IPS DF 19.7 (cell line): ENCODE data around the gene MDP1.
"Not testable (repeated sequence)": the region's sequence is repeated elsewhere in the genome, so short reads cannot be mapped to it uniquely, and the experiment has no call there.

Experiments
- DNase-seq: peaks from one replicate; pipeline ENCODE4 v3.0.0-alpha.2; 2013; ENCODE audit warnings: low read depth, low spot score

Gene MDP1

GRCh38 chr14:24250354-24250753 lies 34.5 kb upstream of the MDP1 start:
- no peak for DNase-seq

- DNase-seq = no peak
These were observed 33.6 kb upstream of the MDP1 start for GRCh38 chr14:24249230-24250021.

- no peak for DNase-seq
These were observed 31.6 kb upstream of the MDP1 start for GRCh38 chr14:24247422-24247821.

GRCh38 chr14:24246765-24247212 lies 30.9 kb upstream of the MDP1 start:
- no peak for DNase-seq

- not testable (repeated sequence) for DNase-seq
These were observed 29.5 kb upstream of the MDP1 start for GRCh38 chr14:24245350-24245749.

GRCh38 chr14:24243336-24243836 lies 27.5 kb upstream of the MDP1 start:
- no peak for DNase-seq

GRCh38 chr14:24241829-24242443 lies 26.1 kb upstream of the MDP1 start:
- DNase-seq = no peak

GRCh38 chr14:24240110-24240918 lies 24.4 kb upstream of the MDP1 start:
- no peak for DNase-seq

- no peak for DNase-seq
These were observed 22.7 kb upstream of the MDP1 start for GRCh38 chr14:24238527-24239037.

GRCh38 chr14:24238123-24238522 lies 22.3 kb upstream of the MDP1 start:
- no peak for DNase-seq

- DNase-seq = no peak
These were observed 21.6 kb upstream of the MDP1 start for GRCh38 chr14:24237463-24237955.

GRCh38 chr14:24236689-24237462 lies 21.0 kb upstream of the MDP1 start:
- DNase-seq = no peak

- no peak for DNase-seq
These were observed 20.2 kb upstream of the MDP1 start for GRCh38 chr14:24235804-24236688.

GRCh38 chr14:24234095-24235005 lies 18.5 kb upstream of the MDP1 start:
- DNase-seq = no peak

- DNase-seq = no peak
These were observed 17.6 kb upstream of the MDP1 start for GRCh38 chr14:24233538-24233866.

- no peak for DNase-seq
These were observed 17.0 kb upstream of the MDP1 start, which contains the start of gene GMPR2 for GRCh38 chr14:24232645-24233537. TSS of gene GMPR2 (plus strand) at chr14:24232929. CDS start at chr14:24233254, 325 bp downstream.

- DNase-seq = peak; percentile 78
These were observed 16.3 kb upstream of the MDP1 start, which contains the start of gene NEDD8 for GRCh38 chr14:24232121-24232644. TSS of gene NEDD8 (minus strand) at chr14:24232367. CDS start at chr14:24232267, 100 bp downstream.
